Activated T-cell treated with anti-CD3 and anti-CD28 coated beads for 24 hours (primary cell): Measurements from ENCODE around the gene MT3.

ENCODE experiments used
- DNase-seq: peaks from one replicate; pipeline ENCODE4 v3.0.0-alpha.2; 2020; ENCODE audit warnings: low read depth

The MT3 gene

DNA sequence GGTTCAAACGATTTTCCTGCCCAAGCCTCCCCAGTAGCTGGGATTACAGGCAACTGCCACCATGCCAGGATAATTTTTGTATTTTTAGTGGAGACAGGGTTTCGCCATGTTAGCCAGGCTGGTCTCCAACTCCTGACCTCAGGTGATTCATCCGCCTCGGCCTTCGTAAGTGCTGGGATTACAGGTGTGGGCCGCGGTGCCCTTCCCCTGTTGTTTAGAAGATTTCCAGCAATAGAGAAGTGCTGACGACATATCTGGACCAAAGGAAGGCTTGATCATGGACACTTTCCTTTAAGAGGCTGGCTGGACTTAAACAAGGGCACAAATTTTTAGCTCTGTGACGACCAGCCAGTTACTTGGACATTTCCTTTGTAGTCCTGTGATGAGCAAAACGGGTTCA is 41.9 kb downstream of the MT3 start:
- no peak for DNase-seq

DNA sequence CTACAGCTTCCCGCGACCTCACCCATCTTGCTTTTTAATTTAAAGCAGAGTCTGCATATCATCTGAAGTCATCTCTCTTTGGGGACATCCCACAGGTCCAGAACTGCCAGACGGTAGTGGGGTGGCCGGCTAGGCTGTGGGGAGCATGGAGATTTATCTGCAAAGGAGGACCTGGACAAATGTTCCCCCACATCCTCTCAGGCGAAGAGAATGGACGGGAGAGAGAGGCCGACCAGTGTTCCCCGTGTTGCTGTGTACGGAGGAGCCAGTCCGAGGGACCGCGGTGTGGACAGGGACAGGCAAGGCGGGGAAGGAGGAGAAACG is 42.5 kb downstream of the MT3 start:
- no peak for DNase-seq

GRCh38 chr16:56632156-56632847 is 43.0 kb downstream of the MT3 start, which contains the start of gene MT1M:
Gene MT1M (plus strand): TSS chr16:56632659. CDS start chr16:56632732, 73 bp downstream.
- DNase-seq: no peak

GRCh38 chr16:56632848-56633365 is 43.6 kb downstream of the MT3 start:
- no peak for DNase-seq

- DNase-seq: no peak
Observed at GRCh38 chr16:56633535-56633934, 44.2 kb downstream of the MT3 start.

DNA sequence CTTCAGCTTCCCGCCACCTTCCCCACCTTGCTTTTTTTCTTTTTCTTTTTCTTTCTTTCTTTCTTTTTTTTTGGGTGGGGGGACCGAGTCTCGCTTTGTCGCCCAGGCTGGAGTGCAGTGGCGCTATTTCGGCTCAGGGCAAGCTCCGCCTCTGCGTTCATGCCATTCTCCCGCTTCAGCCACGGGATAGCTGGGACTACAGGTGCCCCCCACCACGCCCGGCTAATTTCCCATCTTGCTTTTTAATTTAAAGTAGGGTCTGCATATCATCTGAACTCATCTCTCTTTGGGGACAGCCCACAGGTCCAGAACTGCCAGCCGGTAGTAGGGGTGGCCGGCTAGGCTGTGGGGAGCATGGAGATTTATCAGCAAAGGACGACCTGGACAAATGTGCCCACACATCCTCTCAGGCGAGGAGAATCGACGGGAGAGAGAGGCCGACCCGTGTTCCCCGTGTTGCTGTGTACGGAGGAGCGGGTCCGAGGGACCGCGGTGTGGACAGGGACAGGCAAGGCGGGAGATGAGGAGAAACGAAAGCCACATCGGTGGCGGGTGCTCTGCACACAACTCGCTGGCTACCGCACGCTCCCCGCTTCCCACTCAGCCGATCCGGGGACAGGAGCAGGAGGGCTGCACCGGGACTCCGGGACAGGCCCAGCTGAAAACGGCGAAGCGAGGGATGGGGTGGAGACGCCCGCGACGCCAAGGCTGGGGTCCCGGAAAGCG is 45.5 kb downstream of the MT3 start:
- DNase-seq: no peak

GRCh38 chr16:56635441-56635967 is 46.2 kb downstream of the MT3 start:
- DNase-seq: no peak

- DNase-seq: no peak
Observed at GRCh38 chr16:56636616-56637413, 47.5 kb downstream of the MT3 start.

- DNase-seq: no peak
Observed at GRCh38 chr16:56637814-56638750, 48.8 kb downstream of the MT3 start, which contains the start of gene MT1A. Gene MT1A (plus strand): TSS chr16:56638666. CDS start chr16:56638739, 73 bp downstream.

GRCh38 chr16:56639045-56639444 is 49.7 kb downstream of the MT3 start:
- no peak for DNase-seq

DNA sequence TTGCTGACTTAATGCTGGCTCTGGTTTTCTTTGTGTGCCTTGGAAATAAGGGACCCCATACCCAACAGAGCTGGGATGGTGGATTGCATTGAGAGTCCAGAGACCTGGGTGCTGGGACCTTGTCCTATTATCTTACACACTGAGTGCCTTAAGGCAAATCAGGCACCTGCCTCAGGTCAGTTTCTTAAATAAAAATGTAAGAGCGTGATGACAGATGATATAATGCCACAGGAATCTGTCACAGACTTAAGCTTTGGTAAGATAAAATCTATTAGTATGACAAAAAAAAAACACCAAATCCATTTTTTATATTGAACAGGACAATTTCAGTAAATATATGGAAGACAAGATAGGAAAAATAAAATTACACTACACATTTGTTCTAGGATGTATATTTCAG is 50.7 kb downstream of the MT3 start:
- DNase-seq: no peak
